AG04450 (cell line): ENCODE results near the gene ACTR5. TPM values are rescaled to one million over a fixed set of nuclear protein-coding genes. Genes with fewer than 3 reads are reported as not detected.

Source experiments
- CTCF ChIA-PET: fragments of 300-600, 350-600 bp; formaldehyde crosslinking; extraction: SDS; loops from one replicate; lab custom pipeline; 2022; ENCODE audit warnings: antibody characterized with exemption, inconsistent platforms; lab: Charles Lee
- POLR2A ChIA-PET: fragments of 350-600 bp; formaldehyde crosslinking; extraction: SDS; loops from one replicate; lab custom pipeline; 2021; ENCODE audit warnings: antibody characterized with exemption, inconsistent platforms; lab: Yijun Ruan, JAX
- DNase-seq: peaks from one replicate; pipeline ENCODE4 v3.0.0-alpha.2; 2011; ENCODE audit warnings: low read depth, low spot score
- H3K27ac ChIP-seq: one replicate; pipeline ENCODE4 v1.5.1; 2012; ENCODE audit warnings: low read depth, low read length, control low read depth
- H3K27me3 ChIP-seq: one replicate; pipeline ENCODE4 v1.6.0; 2012; ENCODE audit warnings: low read length; ENCODE audit not compliant: control insufficient read depth, insufficient read depth
- H3K4me3 ChIP-seq: 2 replicates; pipeline ENCODE4 v1.5.1; 2011; ENCODE audit warnings: mild to moderate bottlenecking, low read depth, low read length, control low read depth
- H3K9me3 ChIP-seq: 2 replicates; pipeline ENCODE4 v1.5.1; 2012; ENCODE audit warnings: low read length; ENCODE audit not compliant: control insufficient read depth, insufficient read depth
- polyA plus RNA-seq: library from polyadenylated mRNA; depleted of rRNA; stranded (reverse); fragments of >200 nt; gene quantifications from 2 replicates; pipeline ENCODE4 v1.2.3, GENCODE V29; 2011
- TF ChIP-seq, protein P1 (sequence below): IDR thresholded peaks from 2 replicates; pipeline ENCODE4 v1.5.1; 2011; ENCODE audit warnings: low read depth, low read length, control low read depth, inconsistent platforms

The ACTR5 gene
- polyA plus RNA-seq, 1 experiment = 6.1 TPM

DNA sequence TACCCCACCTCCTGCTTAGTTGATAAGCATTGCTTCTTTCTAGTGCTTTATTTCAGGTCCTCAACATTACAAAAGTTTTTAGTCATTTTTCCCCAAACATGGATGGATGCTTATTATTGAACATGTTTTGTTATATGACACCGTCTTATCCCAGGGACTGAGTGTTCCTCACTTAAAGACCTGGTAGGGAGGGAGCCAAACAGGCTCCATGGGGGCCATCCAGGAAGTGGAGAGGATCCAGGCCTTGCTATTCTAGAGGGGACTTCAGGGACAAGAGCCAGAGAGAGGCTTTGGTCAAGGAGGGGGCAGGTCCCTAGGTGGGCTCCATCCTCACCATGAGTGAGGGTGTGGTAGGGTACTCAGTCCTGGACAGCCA is 16.5 kb upstream of the ACTR5 start:
- Histone ChIP-seq H3K27me3 (peaks cover 71% of the 10 kb centered on the region), H3K4me3 (no peak overlapping the region), H3K27ac (no peak overlapping the region), H3K9me3 (peaks cover 16% of the 10 kb centered on the region; the same call in 1 of the 2 replicates)
- no peak for DNase-seq
- TF ChIP-seq, protein P1, sequence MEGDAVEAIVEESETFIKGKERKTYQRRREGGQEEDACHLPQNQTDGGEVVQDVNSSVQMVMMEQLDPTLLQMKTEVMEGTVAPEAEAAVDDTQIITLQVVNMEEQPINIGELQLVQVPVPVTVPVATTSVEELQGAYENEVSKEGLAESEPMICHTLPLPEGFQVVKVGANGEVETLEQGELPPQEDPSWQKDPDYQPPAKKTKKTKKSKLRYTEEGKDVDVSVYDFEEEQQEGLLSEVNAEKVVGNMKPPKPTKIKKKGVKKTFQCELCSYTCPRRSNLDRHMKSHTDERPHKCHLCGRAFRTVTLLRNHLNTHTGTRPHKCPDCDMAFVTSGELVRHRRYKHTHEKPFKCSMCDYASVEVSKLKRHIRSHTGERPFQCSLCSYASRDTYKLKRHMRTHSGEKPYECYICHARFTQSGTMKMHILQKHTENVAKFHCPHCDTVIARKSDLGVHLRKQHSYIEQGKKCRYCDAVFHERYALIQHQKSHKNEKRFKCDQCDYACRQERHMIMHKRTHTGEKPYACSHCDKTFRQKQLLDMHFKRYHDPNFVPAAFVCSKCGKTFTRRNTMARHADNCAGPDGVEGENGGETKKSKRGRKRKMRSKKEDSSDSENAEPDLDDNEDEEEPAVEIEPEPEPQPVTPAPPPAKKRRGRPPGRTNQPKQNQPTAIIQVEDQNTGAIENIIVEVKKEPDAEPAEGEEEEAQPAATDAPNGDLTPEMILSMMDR = no peak
- ChIA-PET CTCF (interaction anchor here (0.7 to 2.1 kb wide), 5 partner anchors 12 to 47 kb away, joined by 3 to 7 read pairs (median 3); no protein-coding TSS in a partner anchor), POLR2A (no interaction called here)

DNA sequence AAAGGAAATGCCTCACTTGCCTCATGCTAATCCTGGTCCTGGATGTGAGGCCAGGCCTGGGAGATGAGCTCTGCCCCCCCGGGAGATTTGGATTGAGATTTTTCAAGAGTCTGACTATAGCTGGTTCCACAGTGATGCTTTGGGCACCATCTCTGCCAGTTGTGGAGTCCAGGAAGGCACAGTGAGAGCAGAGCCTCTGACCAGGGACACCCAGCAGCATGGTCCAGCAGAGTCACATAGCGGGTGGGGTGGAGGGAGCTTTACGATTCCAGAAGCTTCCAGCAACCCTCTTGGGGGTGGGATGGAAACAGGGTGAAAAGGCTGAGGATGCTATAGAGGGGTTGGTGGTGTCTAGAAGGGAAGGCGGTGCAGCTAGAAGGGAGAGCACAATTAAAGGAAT is 15.3 kb upstream of the ACTR5 start:
- POLR2A ChIA-PET = no interaction called here
- DNase-seq = no peak
- Histone ChIP-seq H3K27ac (no peak overlapping the region), H3K9me3 (peaks cover 7% of the 10 kb centered on the region; the same call in 1 of the 2 replicates), H3K27me3 (peaks cover 59% of the 10 kb centered on the region), H3K4me3 (no peak overlapping the region)
- TF ChIP-seq, protein P1 = no peak
- CTCF ChIA-PET = interaction anchor here (0.6 to 2.1 kb wide), 3 partner anchors 14 to 317 kb away, joined by 3 to 7 read pairs (median 5); no protein-coding TSS in a partner anchor

DNA sequence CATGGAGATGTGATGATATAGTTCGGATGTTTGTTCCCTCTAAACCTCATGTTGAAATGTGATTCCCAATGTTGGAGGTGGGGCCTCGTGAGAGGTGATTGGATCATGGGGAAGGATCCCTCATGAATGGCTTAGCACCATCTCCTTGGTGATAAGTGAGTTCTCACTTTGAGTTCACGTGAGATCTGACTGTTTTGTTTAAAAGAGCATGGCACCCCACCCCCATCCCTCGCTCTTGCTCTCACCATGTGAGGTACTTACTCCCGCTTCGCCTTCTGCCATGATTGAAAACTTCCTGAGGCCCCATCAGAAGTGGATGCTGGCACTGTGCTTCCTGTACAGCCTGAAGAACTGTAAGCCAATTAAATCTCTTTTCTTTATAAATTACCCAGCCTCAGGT is 13.1 kb upstream of the ACTR5 start:
- ChIA-PET POLR2A (no interaction called here), CTCF (no interaction called here)

DNA sequence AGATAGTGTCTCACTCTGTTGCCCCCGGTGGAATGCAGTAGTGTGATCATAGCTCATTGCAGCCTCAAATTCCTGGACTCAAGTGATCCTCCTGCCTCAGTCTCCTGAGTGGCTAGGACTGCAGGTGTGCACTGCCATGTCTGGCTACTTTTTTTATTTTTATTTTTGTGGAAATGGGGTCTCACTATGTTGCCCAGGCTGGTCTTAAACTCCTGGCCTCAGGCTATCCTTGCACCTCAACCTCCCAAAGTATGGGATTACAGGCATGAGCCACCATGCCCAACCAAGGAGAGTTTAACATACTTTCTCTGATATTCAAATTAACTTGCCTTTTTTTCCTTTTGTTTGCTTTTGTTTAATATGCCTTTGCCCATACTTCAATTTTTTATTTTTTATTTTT is 10.4 kb upstream of the ACTR5 start:
- H3K4me3 ChIP-seq = no peak overlapping the region
- ChIA-PET CTCF (no interaction called here), POLR2A (no interaction called here)
- no peak overlapping the region for H3K27ac ChIP-seq
- peaks cover 25% of the 10 kb centered on the region for H3K27me3 ChIP-seq
- DNase-seq = no peak
- no peaks in the 10 kb centered on the region for H3K9me3 ChIP-seq
- TF ChIP-seq, protein P1 = no peak

More for the DNA sequence above, 13.1 kb upstream of the ACTR5 start:
- H3K4me3 ChIP-seq = no peak overlapping the region
- no peak for DNase-seq
- no peak overlapping the region for H3K27ac ChIP-seq
- H3K9me3 ChIP-seq = no peaks in the 10 kb centered on the region; the same call in 1 of the 2 replicates
- TF ChIP-seq, protein P1 = no peak
- H3K27me3 ChIP-seq = peaks cover 38% of the 10 kb centered on the region

DNA sequence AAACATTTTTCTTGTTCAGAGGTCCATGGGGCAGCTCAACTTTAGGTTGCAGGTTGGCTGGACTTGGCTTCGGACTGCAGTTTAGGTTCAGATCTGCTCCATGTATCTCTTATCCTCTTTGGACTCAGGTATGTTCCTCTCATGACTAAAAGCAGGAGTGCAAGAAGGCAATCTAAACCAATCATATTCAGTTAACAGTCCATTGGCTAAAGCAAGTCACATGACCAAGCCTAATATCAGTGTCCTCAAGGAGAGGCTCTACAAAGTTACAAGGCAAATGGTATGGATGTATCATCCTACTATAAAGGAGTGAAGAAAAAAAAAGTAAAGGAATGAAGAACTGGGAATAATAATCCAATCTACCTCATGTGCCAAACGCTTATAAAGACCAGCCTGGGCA is 2.5 kb upstream of the ACTR5 start:
- ChIA-PET CTCF (no interaction called here), POLR2A (no interaction called here)
- H3K27ac ChIP-seq = no peak overlapping the region
- H3K4me3 ChIP-seq = no peak overlapping the region
- H3K9me3 ChIP-seq = no peaks in the 10 kb centered on the region
- H3K27me3 ChIP-seq = peaks cover 7% of the 10 kb centered on the region
- TF ChIP-seq, protein P1 = no peak
- DNase-seq = no peak
